HepG2 (cell line): Measurements from ENCODE around the gene HLA-DRB1. TPM values are rescaled to one million over a fixed set of nuclear protein-coding genes. Genes with fewer than 3 reads are reported as not detected.

ENCODE experiments used
- ATAC-seq: fragments of 200-7000 bp; cut with Tn5 transposase; 3 replicates; pipeline ENCODE4 v1.9.1; 2020; ENCODE audit warnings: mild to moderate bottlenecking, moderate library complexity
- BruUV-seq: library from RNA; stranded (reverse); fragments of 400-500 nt; replicated peaks from 2 replicates; lab custom pipeline; 2021; lab: Mats Ljungman, UMichigan
- CTCF ChIA-PET: fragments of 300-600 bp; formaldehyde crosslinking; extraction: SDS; loops from one replicate; lab custom pipeline; 2021; ENCODE audit warnings: low total read pairs, inconsistent platforms, low intra/inter-chr PET ratio; lab: Yijun Ruan, JAX
- POLR2A ChIA-PET: fragments of 350-600 bp; sonication (Branson Sonifier 250); formaldehyde crosslinking; loops from one replicate; lab custom pipeline; 2020; ENCODE audit warnings: antibody characterized with exemption, inconsistent platforms; lab: Yijun Ruan, JAX
- DNase-seq: peaks from one replicate; pipeline ENCODE4 v3.0.0-alpha.2; 2015; ENCODE audit warnings: low spot score
- FAIRE-seq: peaks from 3 replicates; lab custom pipeline; 2011; peaks lifted over from hg19 to GRCh38; lab: Jason Lieb, UNC
- H2AFZ ChIP-seq: one replicate; pipeline ENCODE4 v1.6.1; 2011; ENCODE audit warnings: low read length, inconsistent platforms
- H3K27ac ChIP-seq: fragments of 300-600 bp; 3 replicates; pipeline ENCODE4 v1.8.0; 2011; ENCODE audit warnings: mixed run types, mild to moderate bottlenecking, mixed read lengths, low read length, inconsistent platforms; ENCODE audit not compliant: insufficient read depth; ENCODE audit errors: extremely low read length
- H3K27me3 ChIP-seq, 2 experiments: fragments of 200-600 bp in 1 of 2; 2 replicates in 1 of 2; 3 replicates in 1 of 2; pipeline versions ENCODE4 v1.6.0 to v1.8.0; 2011; ENCODE audit warnings: low read length in 2 of 2, mild to moderate bottlenecking in 2 of 2, moderate library complexity in 2 of 2, inconsistent platforms in 1 of 2; ENCODE audit not compliant: insufficient read depth in 2 of 2, control insufficient read depth in 1 of 2
- H3K36me3 ChIP-seq, 2 experiments: fragments of 200-600 bp in 1 of 2; replicated peaks in 1 of 2; 2 replicates in 1 of 2; 3 replicates in 1 of 2; pipeline versions ENCODE4 v1.5.1 to v1.8.0; 2011; ENCODE audit warnings: low read length in 2 of 2, inconsistent platforms in 1 of 2; ENCODE audit not compliant: insufficient read depth in 2 of 2, control insufficient read depth in 1 of 2
- H3K4me1 ChIP-seq: 2 replicates; pipeline ENCODE4 v1.5.1; 2012; ENCODE audit warnings: low read length, inconsistent platforms; ENCODE audit not compliant: insufficient read depth
- H3K4me2 ChIP-seq: 2 replicates; pipeline ENCODE4 v1.6.0; 2011; ENCODE audit warnings: low read depth, low read length, inconsistent platforms
- H3K4me3 ChIP-seq, 3 experiments: fragments of 200-600 bp in 1 of 3; sonication (generic), shearing (Covaris generic) in 1 of 3; replicated peaks in 1 of 3; 2 replicates each; pipeline ENCODE4 v1.5.1; 2011 to 2016; ENCODE audit warnings: low read length in 3 of 3, inconsistent platforms in 2 of 3, low read depth in 2 of 3, mild to moderate bottlenecking in 2 of 3, control low read depth in 1 of 3, mixed read lengths in 1 of 3; ENCODE audit not compliant: insufficient read depth in 1 of 3
- H3K79me2 ChIP-seq: one replicate; pipeline ENCODE4 v1.6.1; 2011; ENCODE audit warnings: low read length, inconsistent platforms; ENCODE audit not compliant: insufficient read depth
- H3K9ac ChIP-seq: 2 replicates; pipeline ENCODE4 v1.6.0; 2011; ENCODE audit warnings: mild to moderate bottlenecking, low read depth, low read length, inconsistent platforms; ENCODE audit not compliant: insufficient read depth
- H3K9me3 ChIP-seq: 2 replicates; pipeline ENCODE4 v1.5.1; 2012; ENCODE audit warnings: mild to moderate bottlenecking, low read length
- H4K20me1 ChIP-seq: 2 replicates; pipeline ENCODE4 v1.6.0; 2011; ENCODE audit warnings: inconsistent platforms, mild to moderate bottlenecking, low read length, moderate library complexity; ENCODE audit not compliant: insufficient read depth
- ADNP ChIP-seq: sonication (generic); formaldehyde crosslinking; IDR thresholded peaks from 2 replicates; pipeline ENCODE4 v1.4.0; 2020; ENCODE audit warnings: missing genetic modification reagents
- CBX2 ChIP-seq, 2 experiments: fragments of 200-600 bp in 1 of 2; sonication (generic); formaldehyde crosslinking in 1 of 2; IDR thresholded peaks; 2 replicates each; pipeline versions ENCODE4 v1.7.0 to v1.8.1; 2018 to 2022; ENCODE audit warnings: low read depth in 2 of 2, low read length in 1 of 2, mild to moderate bottlenecking in 1 of 2, missing genetic modification reagents in 1 of 2
- FOXJ3 ChIP-seq: sonication (generic); formaldehyde crosslinking; IDR thresholded peaks from 2 replicates; pipeline ENCODE4 v1.4.0; 2020; ENCODE audit warnings: missing genetic modification reagents, mild to moderate bottlenecking, borderline replicate concordance
- ISL2 ChIP-seq: sonication (generic); formaldehyde crosslinking; IDR thresholded peaks from 2 replicates; pipeline ENCODE4 v1.5.0; 2020; ENCODE audit warnings: missing genetic modification reagents
- MAFK ChIP-seq, 2 experiments: IDR thresholded peaks in 1 of 2; conservative IDR thresholded peaks in 1 of 2; 2 replicates each; pipeline ENCODE4 v1.6.1; 2011; ENCODE audit warnings: improper control_type of control experiment in 2 of 2, low read length in 2 of 2
- MATR3 ChIP-seq: sonication (generic); formaldehyde crosslinking; IDR thresholded peaks from 2 replicates; pipeline ENCODE4 v1.4.0; 2020; ENCODE audit warnings: missing genetic modification reagents
- POLR2G ChIP-seq: fragments of 200-400 bp; formaldehyde crosslinking; IDR thresholded peaks from 2 replicates; pipeline ENCODE4 v1.6.1; 2018; ENCODE audit warnings: mild to moderate bottlenecking, low read depth, low read length, moderate library complexity
- PRDM4 ChIP-seq: sonication (generic); formaldehyde crosslinking; IDR thresholded peaks from 2 replicates; pipeline ENCODE4 v1.9.0; 2021; ENCODE audit warnings: missing genetic modification reagents, borderline replicate concordance
- RBFOX2 ChIP-seq: fragments of 200-400 bp; formaldehyde crosslinking; IDR thresholded peaks from 2 replicates; pipeline ENCODE4 v1.6.1; 2017; ENCODE audit warnings: low read depth, mild to moderate bottlenecking, low read length
- SETDB1 ChIP-seq: sonication (generic); formaldehyde crosslinking; IDR thresholded peaks from 2 replicates; pipeline ENCODE4 v1.5.1; 2020; ENCODE audit warnings: missing genetic modification reagents, mild to moderate bottlenecking, borderline replicate concordance
- SRSF4 ChIP-seq: fragments of 200-400 bp; formaldehyde crosslinking; IDR thresholded peaks from one replicate; pipeline ENCODE4 v1.6.1; 2018; ENCODE audit warnings: mild to moderate bottlenecking, low read depth, low read length, moderate library complexity; ENCODE audit not compliant: poor library complexity, severe bottlenecking
- SRY ChIP-seq: sonication (generic); formaldehyde crosslinking; IDR thresholded peaks from 2 replicates; pipeline ENCODE4 v1.8.0; 2022; ENCODE audit warnings: mild to moderate bottlenecking, missing genetic modification reagents
- TCF7 ChIP-seq: sonication (generic); IDR thresholded peaks from 2 replicates; pipeline ENCODE4 v1.6.1; 2016; ENCODE audit warnings: antibody characterized with exemption, low read depth
- ZMYM2 ChIP-seq: sonication (generic); formaldehyde crosslinking; IDR thresholded peaks from 2 replicates; pipeline ENCODE4 v1.8.0; 2022; ENCODE audit warnings: mild to moderate bottlenecking, missing genetic modification reagents
- ZNF331 ChIP-seq: sonication (generic); formaldehyde crosslinking; IDR thresholded peaks from 2 replicates; pipeline ENCODE4 v1.4.0; 2020; ENCODE audit warnings: missing genetic modification reagents
- ZNF496 ChIP-seq: sonication (generic); formaldehyde crosslinking; IDR thresholded peaks from 2 replicates; pipeline ENCODE4 v1.8.1; 2023; ENCODE audit warnings: mild to moderate bottlenecking, moderate library complexity, missing genetic modification reagents; ENCODE audit not compliant: insufficient replicate concordance
- ZNF766 ChIP-seq: sonication (generic); formaldehyde crosslinking; IDR thresholded peaks from 2 replicates; pipeline ENCODE4 v1.5.0; 2020; ENCODE audit warnings: missing genetic modification reagents, borderline replicate concordance
- ZNF772 ChIP-seq: sonication (generic); formaldehyde crosslinking; IDR thresholded peaks from 2 replicates; pipeline ENCODE4 v1.5.0; 2020; ENCODE audit warnings: mild to moderate bottlenecking, missing genetic modification reagents
- WGBS: methylation state at CpG from one replicate; pipeline ENCODE4 v1.1.6; 2017; ENCODE audit warnings: low lambda C conversion rate; 5-methylcytosine and 5-hydroxymethylcytosine counted together
- in situ Hi-C: cut with HindIII; loops from 2 replicates; pipeline ENCODE4 v1.10.0; 2017; ENCODE audit warnings: low pct_unique_long_range_greater_than_20kb; ENCODE audit not compliant: extremely low pct_ligation_motif_present
- intact Hi-C: fragments of 100-400 bp; cut with micrococcal nuclease; formaldehyde crosslinking; loops from one replicate; pipeline ENCODE4 v1.10.0; 2022; ENCODE audit not compliant: unreplicated experiment
- polyA plus RNA-seq, 8 experiments: library from polyadenylated mRNA; depleted of rRNA in 3 of 8; stranded (reverse) in 7 of 8; unstranded in 1 of 8; fragments of >200 nt; fragmentation: Illumina TruSeq in 4 of 8; extraction: Trizol in 4 of 8; gene quantifications; 2 replicates each; pipeline versions ENCODE4 v1.2.1 to v1.2.3, GENCODE V29; 2011 to 2016; ENCODE audit warnings: low read depth in 4 of 8, missing spikeins in 1 of 8, mixed read lengths in 1 of 8; ENCODE audit not compliant: insufficient read depth in 1 of 8
- total RNA-seq, 5 experiments: library from RNA; depleted of rRNA; stranded (reverse); fragments of >200 nt; fragmentation: Illumina TruSeq; extraction: Trizol; gene quantifications; 2 replicates each; pipeline ENCODE4 v1.2.3, GENCODE V29; 2016; ENCODE audit warnings: low read depth in 1 of 5
- TF ChIP-seq, protein P1 (sequence below): sonication (generic); formaldehyde crosslinking; IDR thresholded peaks from 2 replicates; pipeline ENCODE4 v1.5.0; 2020; ENCODE audit warnings: missing genetic modification reagents
- TF ChIP-seq, protein P2 (sequence below): sonication (generic); formaldehyde crosslinking; IDR thresholded peaks from 2 replicates; pipeline ENCODE4 v1.5.1; 2020; ENCODE audit warnings: mild to moderate bottlenecking, missing genetic modification reagents, borderline replicate concordance

Gene HLA-DRB1
- total and polyA plus RNA-seq, 2 of the 13 experiments (the other 11 are each of a cell fraction or from before 2014, with no cell fraction given) = 0.09 TPM; not detected in 1

- DNase-seq (no peak), ATAC-seq (no peak), FAIRE-seq (no peak)
- no peaks in the 10 kb centered on the region for H4K20me1 ChIP-seq
- H3K79me2 ChIP-seq = no peaks in the 10 kb centered on the region
- no peak overlapping the region for H3K27ac ChIP-seq
- no peaks in the 10 kb centered on the region for H3K4me1 ChIP-seq
- H3K36me3 ChIP-seq = no peaks in the 10 kb centered on the region
- ChIA-PET POLR2A (no interaction called here), CTCF (no interaction called here)
- WGBS = 1% methylated on average over 5 of the region's 5 CpGs
- no peak overlapping the region for H3K4me2 ChIP-seq
- peaks cover 0 to 6% of the 10 kb centered on the region in 2 experiments; a peak in 1 of 5 replicates for H3K27me3 ChIP-seq
- BruUV-seq = no TSS peak
- no peak for TF ChIP-seq SRSF4
- no peak for TF ChIP-seq SETDB1
- TF ChIP-seq PRDM4 (CRISPR knock-in tag) = no peak
- TF ChIP-seq ZNF766 (CRISPR knock-in tag) = no peak
- no peak for TF ChIP-seq ZNF496 (CRISPR knock-in tag)
- TF ChIP-seq CBX2 (IDR thresholded peaks at IDR 0.05; ENCODE audit: low read depth, low read length) = no peak
- no peak for TF ChIP-seq CBX2 (CRISPR knock-in tag; IDR thresholded peaks at IDR 0.05; ENCODE audit: low read depth)
- no peak for TF ChIP-seq TCF7
- TF ChIP-seq POLR2G = no peak
- no peak for TF ChIP-seq MATR3
- TF ChIP-seq ZNF772 = no peak
- TF ChIP-seq FOXJ3 = no peak
- no peak for TF ChIP-seq ZMYM2
- TF ChIP-seq ZNF331 (CRISPR knock-in tag) = no peak
- TF ChIP-seq MAFK (conservative IDR thresholded peaks at IDR 0.05 in 1 of 2, IDR thresholded peaks at IDR 0.05 in 1 of 2; ENCODE audit: low read length in 2 of 2) = no peak
- TF ChIP-seq ISL2 (CRISPR knock-in tag) = no peak
- TF ChIP-seq, protein P1, sequence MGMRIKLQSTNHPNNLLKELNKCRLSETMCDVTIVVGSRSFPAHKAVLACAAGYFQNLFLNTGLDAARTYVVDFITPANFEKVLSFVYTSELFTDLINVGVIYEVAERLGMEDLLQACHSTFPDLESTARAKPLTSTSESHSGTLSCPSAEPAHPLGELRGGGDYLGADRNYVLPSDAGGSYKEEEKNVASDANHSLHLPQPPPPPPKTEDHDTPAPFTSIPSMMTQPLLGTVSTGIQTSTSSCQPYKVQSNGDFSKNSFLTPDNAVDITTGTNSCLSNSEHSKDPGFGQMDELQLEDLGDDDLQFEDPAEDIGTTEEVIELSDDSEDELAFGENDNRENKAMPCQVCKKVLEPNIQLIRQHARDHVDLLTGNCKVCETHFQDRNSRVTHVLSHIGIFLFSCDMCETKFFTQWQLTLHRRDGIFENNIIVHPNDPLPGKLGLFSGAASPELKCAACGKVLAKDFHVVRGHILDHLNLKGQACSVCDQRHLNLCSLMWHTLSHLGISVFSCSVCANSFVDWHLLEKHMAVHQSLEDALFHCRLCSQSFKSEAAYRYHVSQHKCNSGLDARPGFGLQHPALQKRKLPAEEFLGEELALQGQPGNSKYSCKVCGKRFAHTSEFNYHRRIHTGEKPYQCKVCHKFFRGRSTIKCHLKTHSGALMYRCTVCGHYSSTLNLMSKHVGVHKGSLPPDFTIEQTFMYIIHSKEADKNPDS = no peak
- no peak for TF ChIP-seq ADNP (CRISPR knock-in tag)
- TF ChIP-seq, protein P2, sequence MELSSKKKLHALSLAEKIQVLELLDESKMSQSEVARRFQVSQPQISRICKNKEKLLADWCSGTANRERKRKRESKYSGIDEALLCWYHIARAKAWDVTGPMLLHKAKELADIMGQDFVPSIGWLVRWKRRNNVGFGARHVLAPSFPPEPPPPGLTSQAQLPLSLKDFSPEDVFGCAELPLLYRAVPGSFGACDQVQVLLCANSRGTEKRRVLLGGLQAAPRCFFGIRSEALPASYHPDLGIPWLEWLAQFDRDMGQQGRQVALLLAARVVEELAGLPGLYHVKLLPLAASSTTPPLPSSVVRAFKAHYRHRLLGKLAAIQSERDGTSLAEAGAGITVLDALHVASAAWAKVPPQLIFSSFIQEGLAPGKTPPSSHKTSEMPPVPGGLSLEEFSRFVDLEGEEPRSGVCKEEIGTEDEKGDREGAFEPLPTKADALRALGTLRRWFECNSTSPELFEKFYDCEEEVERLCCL = no peak
- no peak for TF ChIP-seq SRY (CRISPR knock-in tag)
- no peak for TF ChIP-seq RBFOX2
- intact Hi-C loops (no loop called here), in situ Hi-C loops (no loop called here)
- no peak overlapping the region for H2AFZ ChIP-seq
- H3K9me3 ChIP-seq = no peaks in the 10 kb centered on the region
- no peak overlapping the region for H3K4me3 ChIP-seq
- no peak overlapping the region for H3K9ac ChIP-seq
These were observed 38.2 kb downstream of the HLA-DRB1 start for GRCh38 chr6:32551410-32551809.
